Measurements from ENCODE around the gene SLC25A45.
A peak's percentile ranks its signal among the peaks of the same experiment; 100 is the strongest.

DNA sequence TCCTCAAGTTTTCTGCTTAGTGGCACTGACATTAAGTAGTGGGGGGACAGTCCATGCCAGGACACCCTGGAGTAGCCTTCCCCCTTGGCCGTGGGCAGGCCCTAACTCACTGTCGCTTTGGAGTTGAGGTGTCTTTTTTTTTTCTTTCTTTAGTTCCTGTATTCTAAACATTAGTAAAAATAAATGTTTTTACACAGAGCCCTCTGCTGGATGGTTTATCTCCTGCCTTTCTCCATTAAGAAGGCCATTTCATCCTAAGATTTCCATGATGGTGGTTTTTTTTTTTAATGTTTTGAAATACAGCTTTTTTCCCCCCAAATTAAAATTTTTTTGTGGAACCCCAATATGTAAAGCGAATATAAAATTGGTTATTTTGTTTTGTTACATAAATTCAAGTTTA lies 29.7 kb downstream of the SLC25A45 start:
- TF ChIP-seq POLR2A (IDR thresholded peaks at IDR 0.05; ENCODE audit: low read length) (no peak), CTCF (IDR thresholded peaks at IDR 0.05) (peak; percentile 52), MAX (IDR thresholded peaks at IDR 0.05) (no peak), HDAC2 (IDR thresholded peaks at IDR 0.05) (no peak), HOXA7 (CRISPR knock-in tag; IDR thresholded peaks at IDR 0.05) (no peak), TP53 (CRISPR knock-in tag; IDR thresholded peaks at IDR 0.05) (no peak), CEBPB (IDR thresholded peaks at IDR 0.05) (no peak), ZC3H11A (IDR thresholded peaks at IDR 0.05) (no peak), BHLHE40 (IDR thresholded peaks at IDR 0.05; ENCODE audit: low read depth, low read length) (no peak), EP300 (IDR thresholded peaks at IDR 0.05) (no peak)
- TF ChIP-seq, protein P1, sequence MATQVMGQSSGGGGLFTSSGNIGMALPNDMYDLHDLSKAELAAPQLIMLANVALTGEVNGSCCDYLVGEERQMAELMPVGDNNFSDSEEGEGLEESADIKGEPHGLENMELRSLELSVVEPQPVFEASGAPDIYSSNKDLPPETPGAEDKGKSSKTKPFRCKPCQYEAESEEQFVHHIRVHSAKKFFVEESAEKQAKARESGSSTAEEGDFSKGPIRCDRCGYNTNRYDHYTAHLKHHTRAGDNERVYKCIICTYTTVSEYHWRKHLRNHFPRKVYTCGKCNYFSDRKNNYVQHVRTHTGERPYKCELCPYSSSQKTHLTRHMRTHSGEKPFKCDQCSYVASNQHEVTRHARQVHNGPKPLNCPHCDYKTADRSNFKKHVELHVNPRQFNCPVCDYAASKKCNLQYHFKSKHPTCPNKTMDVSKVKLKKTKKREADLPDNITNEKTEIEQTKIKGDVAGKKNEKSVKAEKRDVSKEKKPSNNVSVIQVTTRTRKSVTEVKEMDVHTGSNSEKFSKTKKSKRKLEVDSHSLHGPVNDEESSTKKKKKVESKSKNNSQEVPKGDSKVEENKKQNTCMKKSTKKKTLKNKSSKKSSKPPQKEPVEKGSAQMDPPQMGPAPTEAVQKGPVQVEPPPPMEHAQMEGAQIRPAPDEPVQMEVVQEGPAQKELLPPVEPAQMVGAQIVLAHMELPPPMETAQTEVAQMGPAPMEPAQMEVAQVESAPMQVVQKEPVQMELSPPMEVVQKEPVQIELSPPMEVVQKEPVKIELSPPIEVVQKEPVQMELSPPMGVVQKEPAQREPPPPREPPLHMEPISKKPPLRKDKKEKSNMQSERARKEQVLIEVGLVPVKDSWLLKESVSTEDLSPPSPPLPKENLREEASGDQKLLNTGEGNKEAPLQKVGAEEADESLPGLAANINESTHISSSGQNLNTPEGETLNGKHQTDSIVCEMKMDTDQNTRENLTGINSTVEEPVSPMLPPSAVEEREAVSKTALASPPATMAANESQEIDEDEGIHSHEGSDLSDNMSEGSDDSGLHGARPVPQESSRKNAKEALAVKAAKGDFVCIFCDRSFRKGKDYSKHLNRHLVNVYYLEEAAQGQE (IDR thresholded peaks at IDR 0.05): no peak
- TF ChIP-seq, protein P2, sequence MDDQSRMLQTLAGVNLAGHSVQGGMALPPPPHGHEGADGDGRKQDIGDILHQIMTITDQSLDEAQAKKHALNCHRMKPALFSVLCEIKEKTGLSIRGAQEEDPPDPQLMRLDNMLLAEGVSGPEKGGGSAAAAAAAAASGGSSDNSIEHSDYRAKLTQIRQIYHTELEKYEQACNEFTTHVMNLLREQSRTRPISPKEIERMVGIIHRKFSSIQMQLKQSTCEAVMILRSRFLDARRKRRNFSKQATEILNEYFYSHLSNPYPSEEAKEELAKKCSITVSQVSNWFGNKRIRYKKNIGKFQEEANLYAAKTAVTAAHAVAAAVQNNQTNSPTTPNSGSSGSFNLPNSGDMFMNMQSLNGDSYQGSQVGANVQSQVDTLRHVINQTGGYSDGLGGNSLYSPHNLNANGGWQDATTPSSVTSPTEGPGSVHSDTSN (IDR thresholded peaks at IDR 0.05): no peak

Measured in A549 (cell line).